IPS-18a (cell line): ENCODE data around the gene DHDDS.
A peak's percentile ranks its signal among the peaks of the same experiment; 100 is the strongest.

Source experiments
- H3K27ac ChIP-seq: one replicate; pipeline ENCODE4 v1.5.1; 2013; ENCODE audit warnings: low read length
- H3K27me3 ChIP-seq: one replicate; pipeline ENCODE4 v1.6.1; 2013; ENCODE audit warnings: mild to moderate bottlenecking, low read length; ENCODE audit not compliant: control insufficient read depth, insufficient read depth
- H3K36me3 ChIP-seq: one replicate; pipeline ENCODE4 v1.6.1; 2013; ENCODE audit warnings: low read depth, low read length; ENCODE audit not compliant: control insufficient read depth
- H3K4me1 ChIP-seq: one replicate; pipeline ENCODE4 v1.6.1; 2013; ENCODE audit warnings: low read depth, low read length; ENCODE audit not compliant: control insufficient read depth
- H3K4me3 ChIP-seq: one replicate; pipeline ENCODE4 v1.5.1; 2013; ENCODE audit warnings: low read length
- H3K9ac ChIP-seq: one replicate; pipeline ENCODE4 v1.6.1; 2013; ENCODE audit warnings: mild to moderate bottlenecking, low read length, moderate library complexity
- H3K9me3 ChIP-seq: one replicate; pipeline ENCODE4 v1.6.1; 2013; ENCODE audit warnings: low read depth, low read length; ENCODE audit not compliant: control insufficient read depth

DHDDS gene

GRCh38 chr1:26404641-26405040 is 27.5 kb upstream of the DHDDS start:
- H3K36me3 ChIP-seq = no peaks in the 10 kb centered on the region
- no peak overlapping the region for H3K27ac ChIP-seq

DNA sequence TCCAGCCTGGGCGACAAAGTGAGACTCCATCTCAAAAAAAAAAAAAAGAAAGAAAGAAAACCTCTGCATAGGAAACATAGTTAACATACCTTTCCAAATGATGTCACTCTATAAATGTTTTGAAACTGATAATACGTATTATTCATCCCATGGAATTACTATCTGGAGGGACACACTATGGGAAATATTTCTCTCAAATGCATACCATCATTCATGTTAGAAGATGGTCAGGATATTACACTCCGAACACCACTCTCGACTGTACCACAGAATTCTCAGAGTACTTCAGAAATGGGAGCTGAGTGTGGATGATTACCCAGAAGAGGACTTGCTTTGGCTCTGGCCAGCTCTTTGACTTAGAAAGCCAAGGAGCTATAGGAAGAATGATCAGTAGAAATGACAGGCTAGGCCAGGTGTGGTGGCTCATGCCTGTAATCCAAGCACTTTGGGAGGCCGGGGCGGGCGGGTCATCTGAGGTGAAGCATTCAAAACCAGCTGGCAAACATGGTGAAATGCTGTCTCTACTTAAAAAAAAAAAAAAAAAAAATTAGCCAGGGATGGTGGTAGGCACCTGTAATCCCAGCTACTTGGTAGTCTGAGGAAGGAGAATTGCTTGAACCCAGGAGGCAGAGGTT is 26.7 kb upstream of the DHDDS start:
- H3K36me3 ChIP-seq = no peaks in the 10 kb centered on the region
- no peaks in the 10 kb centered on the region for H3K9me3 ChIP-seq
- peaks cover 13% of the 10 kb centered on the region for H3K4me1 ChIP-seq
- no peak overlapping the region for H3K4me3 ChIP-seq
- no peak overlapping the region for H3K9ac ChIP-seq
- no peaks in the 10 kb centered on the region for H3K27me3 ChIP-seq
- no peak overlapping the region for H3K27ac ChIP-seq

More at GRCh38 chr1:26404641-26405040, 27.5 kb upstream of the DHDDS start:
- no peaks in the 10 kb centered on the region for H3K9me3 ChIP-seq
- H3K9ac ChIP-seq = no peak overlapping the region
- H3K4me1 ChIP-seq = peaks cover 10% of the 10 kb centered on the region
- H3K4me3 ChIP-seq = no peak overlapping the region
- no peaks in the 10 kb centered on the region for H3K27me3 ChIP-seq

GRCh38 chr1:26408604-26409003 is 23.5 kb upstream of the DHDDS start:
- Histone ChIP-seq H3K27me3 (no peaks in the 10 kb centered on the region), H3K27ac (no peak overlapping the region), H3K36me3 (peaks cover 16% of the 10 kb centered on the region), H3K9me3 (no peaks in the 10 kb centered on the region), H3K4me1 (peaks cover 22% of the 10 kb centered on the region), H3K9ac (peak overlapping the region; percentile 76), H3K4me3 (peak overlapping the region; percentile 61)

DNA sequence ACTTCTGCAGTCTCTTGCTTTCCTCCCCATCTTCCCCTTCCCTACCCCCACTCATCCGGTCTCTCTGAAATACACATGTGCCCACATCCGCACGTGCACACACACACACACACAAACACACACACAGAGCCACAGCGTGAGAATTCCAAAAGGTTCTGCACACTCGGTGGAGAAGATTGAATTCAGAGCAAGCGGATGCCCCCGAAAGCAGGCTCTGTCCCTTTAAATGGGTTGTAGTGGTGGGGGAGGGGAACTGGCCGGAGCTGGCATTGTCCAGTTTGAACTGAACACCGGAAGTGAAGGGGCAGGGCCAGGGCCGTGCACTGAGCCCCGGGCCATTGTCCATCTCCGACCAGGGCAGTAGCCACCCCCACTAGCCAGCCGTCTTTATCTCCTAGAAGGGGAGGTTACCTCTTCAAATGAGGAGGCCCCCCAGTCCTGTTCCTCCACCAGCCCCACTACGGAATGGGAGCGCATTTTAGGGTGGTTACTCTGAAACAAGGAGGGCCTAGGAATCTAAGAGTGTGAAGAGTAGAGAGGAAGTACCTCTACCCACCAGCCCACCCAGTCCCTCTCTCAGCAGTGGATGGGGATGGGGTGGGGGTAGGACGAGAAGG is 22.8 kb upstream of the DHDDS start:
- Histone ChIP-seq H3K4me1 (peaks cover 27% of the 10 kb centered on the region), H3K9ac (peak overlapping the region; percentile 76), H3K4me3 (peak overlapping the region; percentile 61), H3K27ac (peak overlapping the region; percentile 71), H3K27me3 (no peaks in the 10 kb centered on the region), H3K9me3 (no peaks in the 10 kb centered on the region), H3K36me3 (peaks cover 23% of the 10 kb centered on the region)

- H3K4me3 ChIP-seq = peak within 1 kb of the TSS; percentile 89
- H3K4me1 ChIP-seq = peaks cover 41% of the 10 kb centered on the region
- H3K9me3 ChIP-seq = no peaks in the 10 kb centered on the region
- H3K36me3 ChIP-seq = peaks cover 37% of the 10 kb centered on the region
- H3K27ac ChIP-seq = peak within 1 kb of the TSS; percentile 96
- no peaks in the 10 kb centered on the region for H3K27me3 ChIP-seq
- H3K9ac ChIP-seq = peak within 1 kb of the TSS; percentile 96
These were observed 21.2 kb upstream of the DHDDS start, which contains the start of gene LIN28A for GRCh38 chr1:26410706-26411623. Gene LIN28A (plus strand): TSS chr1:26410817. CDS start chr1:26410892, 75 bp downstream.

- Histone ChIP-seq H3K36me3 (peaks cover 43% of the 10 kb centered on the region), H3K4me3 (peak overlapping the region; percentile 89), H3K4me1 (peaks cover 41% of the 10 kb centered on the region), H3K9ac (peak overlapping the region; percentile 96), H3K27me3 (no peaks in the 10 kb centered on the region), H3K27ac (peak overlapping the region; percentile 96), H3K9me3 (no peaks in the 10 kb centered on the region)
These were observed 20.5 kb upstream of the DHDDS start for GRCh38 chr1:26411624-26412074.

GRCh38 chr1:26412180-26412840 is 19.8 kb upstream of the DHDDS start:
- H3K36me3 ChIP-seq = peaks cover 46% of the 10 kb centered on the region
- peak overlapping the region; percentile 89 for H3K4me3 ChIP-seq
- no peaks in the 10 kb centered on the region for H3K9me3 ChIP-seq
- peak overlapping the region; percentile 96 for H3K9ac ChIP-seq
- no peaks in the 10 kb centered on the region for H3K27me3 ChIP-seq
- peak overlapping the region; percentile 96 for H3K27ac ChIP-seq
- peaks cover 43% of the 10 kb centered on the region for H3K4me1 ChIP-seq

GRCh38 chr1:26413031-26413430 is 19.1 kb upstream of the DHDDS start:
- Histone ChIP-seq H3K27me3 (no peaks in the 10 kb centered on the region), H3K9ac (peak overlapping the region; percentile 96), H3K27ac (peak overlapping the region; percentile 18)

GRCh38 chr1:26417111-26417759 is 14.9 kb upstream of the DHDDS start:
- peaks cover 78% of the 10 kb centered on the region for H3K36me3 ChIP-seq
- peak overlapping the region; percentile 35 for H3K27ac ChIP-seq
- peaks cover 67% of the 10 kb centered on the region for H3K4me1 ChIP-seq
- H3K27me3 ChIP-seq = no peaks in the 10 kb centered on the region
- H3K9me3 ChIP-seq = no peaks in the 10 kb centered on the region
- peak overlapping the region; percentile 56 for H3K4me3 ChIP-seq
- peak overlapping the region; percentile 79 for H3K9ac ChIP-seq

More at GRCh38 chr1:26413031-26413430, 19.1 kb upstream of the DHDDS start:
- H3K9me3 ChIP-seq = no peaks in the 10 kb centered on the region
- peaks cover 51% of the 10 kb centered on the region for H3K4me1 ChIP-seq
- H3K36me3 ChIP-seq = peaks cover 53% of the 10 kb centered on the region
- H3K4me3 ChIP-seq = peak overlapping the region; percentile 89

DNA sequence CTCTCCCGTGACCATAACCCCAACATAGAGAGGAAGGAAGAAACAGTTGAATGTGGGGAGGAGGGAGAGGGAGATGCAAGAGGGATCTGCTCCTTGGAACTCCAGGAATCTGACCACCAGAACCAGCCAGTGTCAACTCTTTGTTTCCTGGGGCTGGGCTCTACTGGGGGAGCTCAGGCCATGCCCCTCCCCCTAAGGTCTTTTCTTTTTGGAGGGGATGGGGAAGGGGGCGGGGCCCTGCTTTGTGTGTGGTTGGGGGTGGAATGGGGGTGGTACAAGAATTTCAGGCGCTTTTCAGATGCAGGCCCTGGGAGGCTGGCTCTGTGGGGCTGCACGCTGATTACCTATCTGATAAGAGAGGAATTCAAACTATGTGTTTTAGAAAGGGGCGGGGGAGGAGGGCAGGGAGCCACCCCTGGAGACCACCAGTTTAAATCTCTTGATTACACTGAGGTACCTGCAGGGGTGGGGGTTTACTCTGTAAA is 13.2 kb upstream of the DHDDS start:
- peak overlapping the region; percentile 79 for H3K9ac ChIP-seq
- H3K9me3 ChIP-seq = no peaks in the 10 kb centered on the region
- H3K36me3 ChIP-seq = peaks cover 73% of the 10 kb centered on the region
- peak overlapping the region; percentile 89 for H3K27ac ChIP-seq
- peaks cover 62% of the 10 kb centered on the region for H3K4me1 ChIP-seq
- H3K27me3 ChIP-seq = no peaks in the 10 kb centered on the region
- peak overlapping the region; percentile 65 for H3K4me3 ChIP-seq
